Nephron (organoid): ENCODE measurements around the gene METTL9.

Source experiments
- H3K27ac Mint-ChIP-seq, 3 experiments: 2 replicates each; pipeline ENCODE4 v1.8.0; 2020; ENCODE audit warnings: mixed read lengths in 3 of 3, mild to moderate bottlenecking in 2 of 3, moderate library complexity in 1 of 3
- H3K27me3 Mint-ChIP-seq: 2 replicates; pipeline ENCODE4 v1.8.0; 2021; ENCODE audit warnings: low read depth, mild to moderate bottlenecking, moderate library complexity, mixed read lengths
- H3K36me3 Mint-ChIP-seq: 2 replicates; pipeline ENCODE4 v1.8.0; 2020; ENCODE audit warnings: low read depth, mixed read lengths
- H3K4me1 Mint-ChIP-seq: 2 replicates; pipeline ENCODE4 v1.8.0; 2020; ENCODE audit warnings: mixed read lengths
- H3K4me3 Mint-ChIP-seq, 3 experiments: 2 replicates each; pipeline ENCODE4 v1.8.0; 2020; ENCODE audit warnings: mild to moderate bottlenecking in 3 of 3, mixed read lengths in 3 of 3, moderate library complexity in 2 of 3
- H3K9me3 Mint-ChIP-seq: 2 replicates; pipeline ENCODE4 v1.8.0; 2020; ENCODE audit warnings: mixed read lengths
- TF ChIP-seq, protein P1 (sequence below), 3 experiments: fragments of 200-600 bp; sonication (generic); IDR thresholded peaks; one replicate each; pipeline ENCODE4 v1.5.0; 2021; ENCODE audit warnings: antibody characterized with exemption in 3 of 3; ENCODE audit not compliant: unreplicated experiment in 3 of 3

METTL9 gene

DNA sequence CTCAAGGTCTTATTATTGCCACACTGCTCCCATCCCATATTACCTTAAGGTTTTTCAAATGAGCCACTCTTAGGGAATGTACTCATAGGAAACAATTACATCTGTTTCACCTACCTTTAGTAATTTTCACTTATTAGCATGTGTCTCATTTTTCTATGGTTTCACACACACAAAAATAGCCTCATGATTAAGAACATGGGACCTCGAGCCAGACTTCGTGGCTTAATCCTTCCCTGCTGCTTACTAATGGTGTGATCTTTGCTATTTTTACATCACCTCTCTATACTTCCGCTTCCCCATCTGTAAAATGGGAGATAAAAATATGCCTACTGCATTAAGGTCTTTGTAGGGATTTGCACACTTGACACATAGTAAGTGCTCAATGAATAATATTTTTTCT is 102.9 kb downstream of the METTL9 start:
- Mint-ChIP-seq H3K4me1 (no peaks in the 10 kb centered on the region), H3K27me3 (no peaks in the 10 kb centered on the region), H3K36me3 (no peaks in the 10 kb centered on the region), H3K27ac (no peak overlapping the region), H3K9me3 (no peaks in the 10 kb centered on the region), H3K4me3 (no peak overlapping the region)
- TF ChIP-seq, protein P1, sequence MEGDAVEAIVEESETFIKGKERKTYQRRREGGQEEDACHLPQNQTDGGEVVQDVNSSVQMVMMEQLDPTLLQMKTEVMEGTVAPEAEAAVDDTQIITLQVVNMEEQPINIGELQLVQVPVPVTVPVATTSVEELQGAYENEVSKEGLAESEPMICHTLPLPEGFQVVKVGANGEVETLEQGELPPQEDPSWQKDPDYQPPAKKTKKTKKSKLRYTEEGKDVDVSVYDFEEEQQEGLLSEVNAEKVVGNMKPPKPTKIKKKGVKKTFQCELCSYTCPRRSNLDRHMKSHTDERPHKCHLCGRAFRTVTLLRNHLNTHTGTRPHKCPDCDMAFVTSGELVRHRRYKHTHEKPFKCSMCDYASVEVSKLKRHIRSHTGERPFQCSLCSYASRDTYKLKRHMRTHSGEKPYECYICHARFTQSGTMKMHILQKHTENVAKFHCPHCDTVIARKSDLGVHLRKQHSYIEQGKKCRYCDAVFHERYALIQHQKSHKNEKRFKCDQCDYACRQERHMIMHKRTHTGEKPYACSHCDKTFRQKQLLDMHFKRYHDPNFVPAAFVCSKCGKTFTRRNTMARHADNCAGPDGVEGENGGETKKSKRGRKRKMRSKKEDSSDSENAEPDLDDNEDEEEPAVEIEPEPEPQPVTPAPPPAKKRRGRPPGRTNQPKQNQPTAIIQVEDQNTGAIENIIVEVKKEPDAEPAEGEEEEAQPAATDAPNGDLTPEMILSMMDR (IDR thresholded peaks at IDR 0.05; ENCODE audit: unreplicated experiment in 3 of 3), result no peak

DNA sequence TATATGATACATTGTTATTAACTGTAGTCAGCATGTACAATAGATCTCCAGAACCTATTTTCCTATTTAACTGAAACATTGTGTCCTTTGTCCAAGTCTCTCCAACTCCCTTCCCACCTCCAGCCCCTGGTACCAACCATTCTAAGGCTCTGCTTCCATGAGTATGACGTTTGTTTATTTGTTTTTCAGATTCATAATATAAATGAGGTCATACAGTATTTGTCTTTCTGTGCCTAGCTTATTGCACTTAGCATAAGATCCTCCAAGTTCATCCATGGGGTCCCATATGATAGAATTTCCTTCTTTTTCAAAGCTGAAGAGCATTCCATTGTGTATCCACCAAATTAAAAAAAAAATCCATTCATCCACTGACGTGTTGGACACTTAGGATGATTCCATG is 103.8 kb downstream of the METTL9 start:
- no peak overlapping the region for H3K27ac Mint-ChIP-seq
- no peaks in the 10 kb centered on the region for H3K27me3 Mint-ChIP-seq
- H3K4me1 Mint-ChIP-seq, result no peaks in the 10 kb centered on the region
- H3K4me3 Mint-ChIP-seq, result no peak overlapping the region
- no peaks in the 10 kb centered on the region for H3K9me3 Mint-ChIP-seq
- H3K36me3 Mint-ChIP-seq, result no peaks in the 10 kb centered on the region
- TF ChIP-seq, protein P1 (IDR thresholded peaks at IDR 0.05; ENCODE audit: unreplicated experiment in 3 of 3), result no peak

DNA sequence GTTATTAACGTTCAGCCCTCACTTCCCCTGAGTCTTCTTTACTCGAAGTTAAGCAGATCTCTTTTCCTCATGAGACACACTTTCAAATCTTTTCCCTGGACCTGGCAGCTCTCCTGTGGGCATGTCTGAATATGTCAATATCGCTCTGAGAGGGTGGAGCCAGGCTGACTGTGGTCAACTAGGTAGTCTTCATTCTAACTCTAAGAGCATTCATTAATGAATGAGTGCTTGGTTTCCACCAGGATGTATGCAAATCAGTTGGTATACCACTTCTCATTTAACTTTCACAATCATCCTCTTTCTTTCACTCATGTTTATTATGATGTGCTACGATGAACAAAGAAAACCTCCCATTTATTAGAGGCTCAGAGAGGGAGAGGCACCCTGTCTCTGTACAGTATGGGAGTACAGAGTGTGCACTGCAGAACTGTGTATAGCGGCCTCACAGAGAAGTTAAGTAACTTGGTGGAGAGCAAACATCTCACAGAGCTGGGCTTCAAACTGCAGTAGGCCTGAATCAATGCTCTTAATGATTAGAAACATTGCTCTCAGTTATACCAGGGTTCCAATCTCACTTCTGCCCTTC is 104.3 kb downstream of the METTL9 start:
- Mint-ChIP-seq H3K4me1 (no peaks in the 10 kb centered on the region), H3K9me3 (no peaks in the 10 kb centered on the region), H3K27ac (no peak overlapping the region), H3K27me3 (no peaks in the 10 kb centered on the region), H3K36me3 (no peaks in the 10 kb centered on the region), H3K4me3 (no peak overlapping the region)
- TF ChIP-seq, protein P1 (IDR thresholded peaks at IDR 0.05; ENCODE audit: unreplicated experiment in 3 of 3), result no peak

DNA sequence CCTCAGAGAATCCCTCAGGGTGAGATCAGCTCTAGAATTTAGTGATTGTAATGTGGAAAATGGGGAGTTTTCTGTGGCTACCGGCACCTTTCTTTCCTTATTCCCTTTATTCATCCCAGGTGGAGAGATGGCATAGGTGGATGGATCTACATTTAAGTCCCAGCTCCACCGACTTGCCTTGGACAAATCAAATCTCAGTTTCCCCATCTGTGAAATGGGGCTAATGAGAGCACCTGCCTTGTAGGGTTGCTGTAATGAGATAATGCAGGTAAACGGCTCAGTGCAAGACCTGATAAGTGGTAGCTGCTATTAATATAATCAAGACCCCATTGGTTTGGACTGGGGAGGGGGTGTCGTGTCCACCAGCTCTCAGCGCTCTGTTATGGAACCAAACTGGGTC is 104.9 kb downstream of the METTL9 start:
- Mint-ChIP-seq H3K9me3 (no peaks in the 10 kb centered on the region), H3K27me3 (no peaks in the 10 kb centered on the region), H3K27ac (no peak overlapping the region), H3K36me3 (no peaks in the 10 kb centered on the region), H3K4me1 (no peaks in the 10 kb centered on the region), H3K4me3 (no peak overlapping the region)
- TF ChIP-seq, protein P1 (IDR thresholded peaks at IDR 0.05; ENCODE audit: unreplicated experiment in 3 of 3), result no peak

DNA sequence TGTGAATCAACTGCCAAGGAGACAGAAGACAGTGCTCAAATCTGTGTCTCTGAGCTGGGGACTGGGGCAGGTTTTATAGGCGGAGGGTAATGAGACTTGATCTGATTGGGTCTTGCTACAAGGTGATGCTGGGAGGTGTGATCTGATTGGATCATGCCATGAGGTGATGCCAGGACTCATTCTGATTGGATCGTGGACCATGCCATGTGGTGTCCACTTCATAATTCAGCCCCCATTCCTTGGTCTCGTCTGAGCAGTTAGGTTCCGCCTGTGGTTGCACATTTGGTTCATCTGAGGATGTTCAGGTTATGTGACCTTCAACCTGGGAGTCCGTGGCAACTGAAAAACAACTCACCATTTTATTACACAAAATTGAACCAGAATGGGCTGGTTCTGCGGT is 105.4 kb downstream of the METTL9 start:
- no peaks in the 10 kb centered on the region for H3K36me3 Mint-ChIP-seq
- H3K27me3 Mint-ChIP-seq, result no peaks in the 10 kb centered on the region
- H3K9me3 Mint-ChIP-seq, result no peaks in the 10 kb centered on the region
- no peaks in the 10 kb centered on the region for H3K4me1 Mint-ChIP-seq
- H3K27ac Mint-ChIP-seq, result no peak overlapping the region
- TF ChIP-seq, protein P1 (IDR thresholded peaks at IDR 0.05; ENCODE audit: unreplicated experiment in 3 of 3), result no peak
- H3K4me3 Mint-ChIP-seq, result no peak overlapping the region
